ENCODE results near the gene ST8SIA1. TPM values are rescaled to one million over a fixed set of nuclear protein-coding genes. Genes with fewer than 3 reads are reported as not detected.
"Not testable (repeated sequence)": the region's sequence is repeated elsewhere in the genome, so short reads cannot be mapped to it uniquely, and the experiment has no call there.

The ST8SIA1 gene, protein sequence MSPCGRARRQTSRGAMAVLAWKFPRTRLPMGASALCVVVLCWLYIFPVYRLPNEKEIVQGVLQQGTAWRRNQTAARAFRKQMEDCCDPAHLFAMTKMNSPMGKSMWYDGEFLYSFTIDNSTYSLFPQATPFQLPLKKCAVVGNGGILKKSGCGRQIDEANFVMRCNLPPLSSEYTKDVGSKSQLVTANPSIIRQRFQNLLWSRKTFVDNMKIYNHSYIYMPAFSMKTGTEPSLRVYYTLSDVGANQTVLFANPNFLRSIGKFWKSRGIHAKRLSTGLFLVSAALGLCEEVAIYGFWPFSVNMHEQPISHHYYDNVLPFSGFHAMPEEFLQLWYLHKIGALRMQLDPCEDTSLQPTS
- total RNA-seq (2014; rRNA removed; shearing (Covaris generic)) = not detected in 2 replicates

DNA sequence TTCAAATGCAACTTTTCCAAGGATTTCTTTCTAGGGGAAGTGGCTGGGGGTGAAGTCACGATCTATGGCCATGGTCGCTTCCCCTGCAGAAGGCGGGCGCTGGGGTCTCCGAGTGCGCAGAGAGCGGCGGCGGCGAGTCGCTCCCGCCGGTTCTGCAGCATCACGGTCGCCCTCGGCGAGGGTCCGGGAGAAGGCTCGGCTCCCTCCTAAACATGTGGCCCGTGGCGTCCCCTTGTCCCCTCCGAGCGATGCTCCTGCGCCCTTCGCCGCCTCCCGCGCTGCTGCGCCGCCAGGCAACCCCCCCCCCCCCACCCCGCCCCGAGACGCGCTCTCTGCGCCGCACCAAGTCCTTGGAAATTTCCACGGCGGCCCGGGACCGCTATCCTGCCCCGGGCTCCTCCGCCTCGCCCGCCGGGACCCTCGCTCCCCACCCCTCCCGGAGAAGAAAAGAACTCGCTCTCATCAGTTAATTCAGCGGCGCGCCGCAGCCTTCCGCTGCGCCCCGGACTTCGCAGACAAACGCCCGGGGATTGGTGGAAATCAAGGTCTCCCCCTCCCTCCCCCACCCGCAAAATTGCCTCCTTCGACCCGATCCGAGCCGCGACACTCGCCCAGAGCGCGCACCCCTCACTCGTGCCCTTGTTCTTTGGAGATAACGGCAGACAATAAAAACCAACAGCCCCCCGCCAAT is at the start of gene ST8SIA1:
TSS of gene ST8SIA1 (minus strand) at position 298 of the 691 bp plus-strand sequence. CDS start 475 bp downstream, outside the sequence.
- no peaks in the 10 kb centered on the region for H3K36me3 ChIP-seq
- 0 out of 2 replicates have a peak, but pooled peaks cover 4% of the 10 kb centered on the region for H3K9me3 ChIP-seq (replicated peaks)
- H3K27me3 ChIP-seq (replicated peaks) = peaks cover 21% of the 10 kb centered on the region
- H3K27ac ChIP-seq = no peak within 1 kb of the TSS
- no peak for DNase-seq (ENCODE audit: low read depth in 1 of 2, low spot score in 2 of 2)
- H3K4me3 ChIP-seq = peak within 1 kb of the TSS; percentile 38
- 0 out of 2 replicates have a peak, but pooled peaks cover 3% of the 10 kb centered on the region for H3K4me1 ChIP-seq (replicated peaks)

DNA sequence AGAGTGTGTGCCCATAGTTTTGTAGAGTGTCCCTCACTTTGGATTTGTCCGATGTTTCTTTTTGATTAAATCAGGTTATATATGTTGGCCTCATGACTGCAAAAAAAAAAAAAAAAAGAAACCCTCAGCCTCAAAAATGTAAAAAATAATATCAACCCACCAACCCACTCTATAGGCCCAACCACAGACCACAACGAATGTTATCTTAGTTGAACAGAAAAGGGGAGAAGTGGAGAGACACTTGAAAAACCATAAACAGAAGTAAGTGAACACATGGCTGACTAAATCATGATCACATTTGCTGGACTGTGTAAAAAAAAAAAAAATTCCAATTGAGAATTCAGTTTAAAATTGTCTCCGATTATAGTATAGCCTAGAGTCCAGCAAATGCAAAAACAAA is 45.5 kb upstream of the ST8SIA1 start:
- H3K9me3 ChIP-seq (replicated peaks) = no peaks in the 10 kb centered on the region
- DNase-seq (ENCODE audit: low read depth in 1 of 2, low spot score in 2 of 2) = no peak
- no peaks in the 10 kb centered on the region for H3K36me3 ChIP-seq
- H3K4me1 ChIP-seq (replicated peaks) = no peaks in the 10 kb centered on the region
- no peaks in the 10 kb centered on the region for H3K27me3 ChIP-seq (replicated peaks)
- no peak overlapping the region for H3K4me3 ChIP-seq
- H3K27ac ChIP-seq = no peak overlapping the region

GRCh38 chr12:22377731-22378496 is 43.4 kb upstream of the ST8SIA1 start:
- Histone ChIP-seq H3K27ac (no peak overlapping the region), H3K9me3 (replicated peaks) (no peaks in the 10 kb centered on the region), H3K36me3 (no peaks in the 10 kb centered on the region), H3K27me3 (replicated peaks) (no peaks in the 10 kb centered on the region), H3K4me1 (replicated peaks) (no peaks in the 10 kb centered on the region), H3K4me3 (no peak overlapping the region)
- DNase-seq (ENCODE audit: low read depth in 1 of 2, low spot score in 2 of 2) = no peak

- not testable (repeated sequence) for H3K9me3 ChIP-seq (replicated peaks); H3K27me3 ChIP-seq (replicated peaks); H3K4me3 ChIP-seq; DNase-seq (ENCODE audit: low read depth in 1 of 2, low spot score in 2 of 2); H3K4me1 ChIP-seq (replicated peaks); H3K36me3 ChIP-seq; H3K27ac ChIP-seq
These were observed 42.2 kb upstream of the ST8SIA1 start for GRCh38 chr12:22376596-22377150.

DNA sequence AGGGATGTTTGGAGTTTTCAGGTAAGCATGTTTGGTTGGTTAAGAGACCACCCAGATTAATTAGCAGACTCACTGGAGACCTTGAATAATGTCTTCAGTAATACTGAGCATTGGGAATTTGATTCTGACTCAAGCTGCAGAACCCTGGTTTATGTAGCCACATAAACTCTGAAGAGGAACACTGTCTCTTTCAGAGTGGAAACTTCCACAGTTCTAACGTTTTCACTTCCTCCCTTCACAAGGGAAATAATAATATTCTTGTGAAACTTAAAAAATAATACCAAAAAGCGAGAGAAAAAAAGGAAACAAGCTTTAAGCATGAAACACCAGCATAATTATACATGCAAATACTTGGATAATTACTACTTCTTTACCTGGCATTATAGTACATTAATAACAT is 40.0 kb upstream of the ST8SIA1 start:
- H3K9me3 ChIP-seq (replicated peaks) = no peaks in the 10 kb centered on the region
- DNase-seq (ENCODE audit: low read depth in 1 of 2, low spot score in 2 of 2) = no peak
- no peaks in the 10 kb centered on the region for H3K27me3 ChIP-seq (replicated peaks)
- no peaks in the 10 kb centered on the region for H3K4me1 ChIP-seq (replicated peaks)
- H3K36me3 ChIP-seq = no peaks in the 10 kb centered on the region
- no peak overlapping the region for H3K4me3 ChIP-seq
- H3K27ac ChIP-seq = no peak overlapping the region

DNA sequence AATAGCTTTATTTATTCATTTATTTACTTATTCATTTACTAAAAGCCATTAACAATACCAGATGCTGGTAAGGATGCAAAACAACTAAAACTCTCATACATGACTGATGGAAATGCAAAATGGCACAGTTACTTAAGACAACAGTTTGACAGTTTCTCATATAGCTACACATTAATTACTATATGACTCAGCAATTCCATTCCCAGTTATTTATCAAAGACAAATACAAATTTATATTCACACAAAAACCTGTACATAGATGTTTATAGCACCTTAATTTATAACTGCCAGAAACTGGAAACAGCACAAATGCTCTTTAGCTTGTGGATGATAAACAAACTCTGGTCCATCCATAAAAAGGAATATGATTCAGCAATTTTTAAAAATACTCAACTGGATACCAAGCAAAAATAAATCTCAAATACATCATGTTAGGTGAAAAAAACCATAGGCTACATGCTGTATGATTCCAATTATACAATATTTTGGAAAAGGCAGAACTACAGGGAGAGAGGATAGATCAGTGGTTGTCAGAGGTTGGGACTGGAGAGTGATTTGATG is 37.9 kb upstream of the ST8SIA1 start:
- H3K27ac ChIP-seq = no peak overlapping the region
- DNase-seq (ENCODE audit: low read depth in 1 of 2, low spot score in 2 of 2) = no peak

DNA sequence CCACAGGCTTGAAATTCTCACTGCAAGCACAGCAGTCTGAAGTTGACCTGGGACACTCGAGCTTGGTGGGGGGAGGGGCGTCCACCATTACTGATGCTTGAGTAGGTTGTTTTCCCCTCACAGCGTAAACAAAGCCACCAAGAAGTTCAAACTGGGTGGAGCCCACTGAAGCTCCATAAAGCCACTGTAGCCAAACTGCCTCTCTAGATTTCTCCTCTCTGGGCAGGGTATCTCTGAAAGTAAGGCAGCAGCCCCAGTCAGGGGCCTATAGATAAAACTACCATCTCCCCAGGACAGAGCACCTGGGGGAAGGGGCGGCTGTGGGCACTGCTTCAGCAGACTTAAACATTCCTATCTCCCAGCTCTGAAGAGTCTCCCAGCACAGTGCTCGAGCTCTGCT is 31.7 kb upstream of the ST8SIA1 start:
- no peaks in the 10 kb centered on the region for H3K4me1 ChIP-seq (replicated peaks)
- no peaks in the 10 kb centered on the region for H3K36me3 ChIP-seq
- DNase-seq (ENCODE audit: low read depth in 1 of 2, low spot score in 2 of 2) = no peak
- H3K27me3 ChIP-seq (replicated peaks) = no peaks in the 10 kb centered on the region
- no peak overlapping the region for H3K4me3 ChIP-seq
- no peak overlapping the region for H3K27ac ChIP-seq
- no peaks in the 10 kb centered on the region for H3K9me3 ChIP-seq (replicated peaks)

More for the DNA sequence above, 37.9 kb upstream of the ST8SIA1 start:
- H3K4me1 ChIP-seq (replicated peaks) = no peaks in the 10 kb centered on the region
- no peaks in the 10 kb centered on the region for H3K27me3 ChIP-seq (replicated peaks)
- no peak overlapping the region for H3K4me3 ChIP-seq
- H3K36me3 ChIP-seq = no peaks in the 10 kb centered on the region
- no peaks in the 10 kb centered on the region for H3K9me3 ChIP-seq (replicated peaks)

DNA sequence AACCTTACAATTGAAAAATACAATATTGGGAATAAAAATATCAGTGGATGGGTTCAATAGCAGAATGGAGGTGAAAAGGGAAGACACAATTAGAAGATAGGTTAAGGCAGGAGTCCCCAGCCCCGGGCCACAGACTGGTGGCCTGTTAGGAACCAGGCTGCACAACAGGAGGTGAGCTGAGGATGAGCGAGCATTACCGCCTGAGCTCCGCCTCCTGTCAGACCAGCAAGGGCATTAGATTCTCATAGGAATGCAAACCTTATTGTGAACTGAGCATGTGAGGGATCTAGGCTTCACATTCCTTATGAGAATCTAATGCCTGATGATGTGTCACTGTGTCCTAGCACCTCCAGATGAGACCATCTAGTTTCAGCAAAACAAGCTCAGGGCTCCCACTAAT is 27.3 kb upstream of the ST8SIA1 start:
- no peak overlapping the region for H3K4me3 ChIP-seq
- H3K9me3 ChIP-seq (replicated peaks) = no peaks in the 10 kb centered on the region
- no peak for DNase-seq (ENCODE audit: low read depth in 1 of 2, low spot score in 2 of 2)
- no peaks in the 10 kb centered on the region for H3K36me3 ChIP-seq
- H3K27ac ChIP-seq = no peak overlapping the region
- no peaks in the 10 kb centered on the region for H3K4me1 ChIP-seq (replicated peaks)
- no peaks in the 10 kb centered on the region for H3K27me3 ChIP-seq (replicated peaks)

GRCh38 chr12:22360774-22361173 is 26.3 kb upstream of the ST8SIA1 start:
- Histone ChIP-seq H3K4me1 (replicated peaks) (no peaks in the 10 kb centered on the region), H3K36me3 (no peaks in the 10 kb centered on the region), H3K4me3 (no peak overlapping the region)

GRCh38 chr12:22357531-22357930 is 23.0 kb upstream of the ST8SIA1 start:
- no peak for DNase-seq (ENCODE audit: low read depth in 1 of 2, low spot score in 2 of 2)
- Histone ChIP-seq H3K27ac (no peak overlapping the region), H3K36me3 (no peaks in the 10 kb centered on the region), H3K4me3 (no peak overlapping the region), H3K4me1 (replicated peaks) (no peaks in the 10 kb centered on the region), H3K9me3 (replicated peaks) (no peaks in the 10 kb centered on the region), H3K27me3 (replicated peaks) (no peaks in the 10 kb centered on the region)

More at GRCh38 chr12:22360774-22361173, 26.3 kb upstream of the ST8SIA1 start:
- no peaks in the 10 kb centered on the region for H3K9me3 ChIP-seq (replicated peaks)
- H3K27me3 ChIP-seq (replicated peaks) = no peaks in the 10 kb centered on the region
- no peak overlapping the region for H3K27ac ChIP-seq
- DNase-seq (ENCODE audit: low read depth in 1 of 2, low spot score in 2 of 2) = no peak

- H3K4me3 ChIP-seq = no peak overlapping the region
- no peaks in the 10 kb centered on the region for H3K36me3 ChIP-seq
- no peak overlapping the region for H3K27ac ChIP-seq
- H3K9me3 ChIP-seq (replicated peaks) = no peaks in the 10 kb centered on the region
- H3K27me3 ChIP-seq (replicated peaks) = no peaks in the 10 kb centered on the region
- DNase-seq (ENCODE audit: low read depth in 1 of 2, low spot score in 2 of 2) = no peak
- no peaks in the 10 kb centered on the region for H3K4me1 ChIP-seq (replicated peaks)
These were observed 21.7 kb upstream of the ST8SIA1 start for GRCh38 chr12:22356231-22356630.

DNA sequence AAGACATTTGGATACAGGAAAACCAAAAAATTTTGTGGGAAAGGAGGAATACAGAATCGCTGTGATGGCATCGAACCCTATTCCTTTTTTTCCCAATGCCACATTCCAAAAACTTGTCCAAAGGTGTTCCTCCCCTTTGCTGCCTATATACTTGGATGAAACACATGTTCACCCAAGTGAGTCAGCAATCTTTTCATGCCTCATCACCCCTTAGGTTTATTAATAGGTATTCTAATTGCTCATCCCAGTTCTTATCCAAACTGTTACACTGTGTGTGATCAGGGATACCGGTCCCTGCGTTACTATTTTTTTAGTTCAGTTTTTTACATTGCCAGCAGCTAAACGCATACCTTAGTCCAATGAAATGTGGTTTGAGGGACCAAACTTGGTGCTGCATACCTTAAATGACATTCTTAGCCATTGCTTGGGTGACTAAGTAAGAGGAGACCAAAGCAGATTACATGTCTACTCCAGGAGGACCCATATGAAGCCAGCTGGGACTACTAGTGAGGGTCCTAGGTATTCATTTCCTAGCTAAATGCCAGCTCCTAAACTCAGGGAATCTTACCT is 20.6 kb upstream of the ST8SIA1 start:
- Histone ChIP-seq H3K27me3 (replicated peaks) (no peaks in the 10 kb centered on the region), H3K27ac (no peak overlapping the region), H3K4me3 (no peak overlapping the region), H3K9me3 (replicated peaks) (no peaks in the 10 kb centered on the region), H3K4me1 (replicated peaks) (no peaks in the 10 kb centered on the region), H3K36me3 (no peaks in the 10 kb centered on the region)
- DNase-seq (ENCODE audit: low read depth in 1 of 2, low spot score in 2 of 2) = no peak
